ENCODE data around the gene RABAC1.

DNA sequence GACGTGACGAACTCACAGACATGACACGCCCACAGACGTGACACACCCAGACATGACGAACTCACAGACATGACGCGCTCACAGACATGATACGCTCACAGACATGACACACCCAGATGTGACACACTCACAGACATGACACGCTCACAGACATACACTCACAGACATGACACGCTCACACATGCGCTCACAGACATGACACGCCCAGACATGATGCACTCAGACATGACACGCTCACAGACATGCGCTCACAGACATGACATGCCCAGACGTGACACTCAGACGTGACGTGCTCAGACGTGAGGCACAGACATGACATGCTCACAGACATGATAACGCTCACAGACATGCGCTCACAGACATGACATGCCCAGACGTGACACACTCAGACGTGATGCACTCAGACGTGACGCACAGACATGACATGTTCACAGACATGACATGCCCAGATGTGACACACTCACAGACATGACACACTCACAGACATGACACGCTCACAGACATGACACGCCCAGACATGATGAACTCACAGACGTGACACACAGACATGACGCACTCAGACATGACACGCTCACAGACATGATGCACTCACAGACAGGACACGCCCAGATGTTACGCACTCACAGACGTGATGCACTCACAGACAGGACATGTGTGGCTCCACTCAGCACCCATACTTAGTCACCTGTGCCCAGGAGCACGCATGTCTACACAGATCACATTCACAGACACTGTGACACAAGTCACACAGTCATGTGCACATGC is 39.0 kb downstream of the RABAC1 start:
- TF ChIP-seq, protein P1, sequence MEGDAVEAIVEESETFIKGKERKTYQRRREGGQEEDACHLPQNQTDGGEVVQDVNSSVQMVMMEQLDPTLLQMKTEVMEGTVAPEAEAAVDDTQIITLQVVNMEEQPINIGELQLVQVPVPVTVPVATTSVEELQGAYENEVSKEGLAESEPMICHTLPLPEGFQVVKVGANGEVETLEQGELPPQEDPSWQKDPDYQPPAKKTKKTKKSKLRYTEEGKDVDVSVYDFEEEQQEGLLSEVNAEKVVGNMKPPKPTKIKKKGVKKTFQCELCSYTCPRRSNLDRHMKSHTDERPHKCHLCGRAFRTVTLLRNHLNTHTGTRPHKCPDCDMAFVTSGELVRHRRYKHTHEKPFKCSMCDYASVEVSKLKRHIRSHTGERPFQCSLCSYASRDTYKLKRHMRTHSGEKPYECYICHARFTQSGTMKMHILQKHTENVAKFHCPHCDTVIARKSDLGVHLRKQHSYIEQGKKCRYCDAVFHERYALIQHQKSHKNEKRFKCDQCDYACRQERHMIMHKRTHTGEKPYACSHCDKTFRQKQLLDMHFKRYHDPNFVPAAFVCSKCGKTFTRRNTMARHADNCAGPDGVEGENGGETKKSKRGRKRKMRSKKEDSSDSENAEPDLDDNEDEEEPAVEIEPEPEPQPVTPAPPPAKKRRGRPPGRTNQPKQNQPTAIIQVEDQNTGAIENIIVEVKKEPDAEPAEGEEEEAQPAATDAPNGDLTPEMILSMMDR (conservative IDR thresholded peaks at IDR 0.05): no peak
- no peak for TF ChIP-seq ZFX (IDR thresholded peaks at IDR 0.05)
